Testis (tissue), 2 donors: ENCODE data around the gene DCLK1.

Source experiments
- POLR2A ChIP-seq: fragments of 450-650 bp; IDR thresholded peaks from one replicate; pipeline ENCODE4 v1.6.1; 2017; ENCODE audit warnings: antibody characterized with exemption, mild to moderate bottlenecking, moderate library complexity
- TF ChIP-seq, protein P1 (sequence below), 3 experiments: fragments of 450-650 bp in 2 of 3; fragments of 200-600 bp in 1 of 3; sonication (generic) in 1 of 3; IDR thresholded peaks; one replicate each; pipeline ENCODE4 v1.5.1; 2016 to 2019; ENCODE audit warnings: antibody characterized with exemption in 3 of 3, mild to moderate bottlenecking in 2 of 3, moderate library complexity in 1 of 3

DNA sequence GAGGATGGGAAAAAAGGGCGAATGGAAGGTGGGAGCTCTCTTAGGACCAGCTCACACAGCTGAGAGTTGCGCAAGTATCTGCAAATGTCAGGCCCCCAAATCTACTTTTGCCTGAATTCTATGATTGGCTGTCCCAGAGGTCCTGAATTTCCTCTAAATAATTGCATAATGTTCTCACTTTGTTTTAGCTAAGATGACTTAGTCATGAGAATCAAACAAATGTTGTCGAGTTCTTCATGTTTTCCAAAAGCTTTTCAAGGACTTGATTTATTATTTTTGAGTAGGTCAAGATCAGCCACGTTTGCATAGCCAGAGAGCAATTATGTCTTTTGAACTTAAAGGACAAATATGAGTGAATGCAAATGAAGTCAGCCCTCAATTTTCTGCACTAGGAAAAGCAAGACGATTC lies 408.1 kb downstream of the DCLK1 start:
- TF ChIP-seq, protein P1, sequence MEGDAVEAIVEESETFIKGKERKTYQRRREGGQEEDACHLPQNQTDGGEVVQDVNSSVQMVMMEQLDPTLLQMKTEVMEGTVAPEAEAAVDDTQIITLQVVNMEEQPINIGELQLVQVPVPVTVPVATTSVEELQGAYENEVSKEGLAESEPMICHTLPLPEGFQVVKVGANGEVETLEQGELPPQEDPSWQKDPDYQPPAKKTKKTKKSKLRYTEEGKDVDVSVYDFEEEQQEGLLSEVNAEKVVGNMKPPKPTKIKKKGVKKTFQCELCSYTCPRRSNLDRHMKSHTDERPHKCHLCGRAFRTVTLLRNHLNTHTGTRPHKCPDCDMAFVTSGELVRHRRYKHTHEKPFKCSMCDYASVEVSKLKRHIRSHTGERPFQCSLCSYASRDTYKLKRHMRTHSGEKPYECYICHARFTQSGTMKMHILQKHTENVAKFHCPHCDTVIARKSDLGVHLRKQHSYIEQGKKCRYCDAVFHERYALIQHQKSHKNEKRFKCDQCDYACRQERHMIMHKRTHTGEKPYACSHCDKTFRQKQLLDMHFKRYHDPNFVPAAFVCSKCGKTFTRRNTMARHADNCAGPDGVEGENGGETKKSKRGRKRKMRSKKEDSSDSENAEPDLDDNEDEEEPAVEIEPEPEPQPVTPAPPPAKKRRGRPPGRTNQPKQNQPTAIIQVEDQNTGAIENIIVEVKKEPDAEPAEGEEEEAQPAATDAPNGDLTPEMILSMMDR (IDR thresholded peaks at IDR 0.05) = no peak
- no peak for TF ChIP-seq POLR2A
